Measurements from ENCODE around the gene PTPRCAP. TPM values are rescaled to one million over a fixed set of nuclear protein-coding genes. Genes with fewer than 3 reads are reported as not detected.

Gene PTPRCAP
- total RNA-seq, 1 donor from 2014 or later: 1.2 TPM

GRCh38 chr11:67401495-67402191, 35.8 kb downstream of the PTPRCAP start, which contains the start of gene PPP1CA:
PPP1CA (minus strand) TSS chr11:67401858; CDS start chr11:67401782, 76 bp downstream.
- Mint-ChIP-seq H3K9me3 (ENCODE audit: unreplicated experiment) (no peaks in the 10 kb centered on the region), H3K27ac (ENCODE audit: unreplicated experiment) (peak within 1 kb of the TSS; percentile 84), H3K36me3 (ENCODE audit: unreplicated experiment) (peaks cover 14% of the 10 kb centered on the region), H3K4me3 (ENCODE audit: unreplicated experiment) (peak within 1 kb of the TSS; percentile 78), H3K27me3 (ENCODE audit: unreplicated experiment) (no peaks in the 10 kb centered on the region), H3K4me1 (ENCODE audit: unreplicated experiment) (peaks cover 21% of the 10 kb centered on the region)
- TF ChIP-seq CTCF (IDR thresholded peaks at IDR 0.05): peak; percentile 65
- DNase-seq (ENCODE audit: extremely low spot score, unreplicated experiment): peak; percentile 98

GRCh38 chr11:67400942-67401494, 36.5 kb downstream of the PTPRCAP start:
- Mint-ChIP-seq H3K36me3 (ENCODE audit: unreplicated experiment) (peaks cover 14% of the 10 kb centered on the region), H3K27ac (ENCODE audit: unreplicated experiment) (peak overlapping the region; percentile 65), H3K4me1 (ENCODE audit: unreplicated experiment) (peaks cover 21% of the 10 kb centered on the region), H3K9me3 (ENCODE audit: unreplicated experiment) (no peaks in the 10 kb centered on the region), H3K4me3 (ENCODE audit: unreplicated experiment) (peak overlapping the region; percentile 78), H3K27me3 (ENCODE audit: unreplicated experiment) (no peaks in the 10 kb centered on the region)
- no peak for TF ChIP-seq CTCF (IDR thresholded peaks at IDR 0.05)
- no peak for DNase-seq (ENCODE audit: extremely low spot score, unreplicated experiment)

- Mint-ChIP-seq H3K4me3 (ENCODE audit: unreplicated experiment) (peak overlapping the region; percentile 78), H3K36me3 (ENCODE audit: unreplicated experiment) (peaks cover 14% of the 10 kb centered on the region), H3K9me3 (ENCODE audit: unreplicated experiment) (no peaks in the 10 kb centered on the region), H3K27ac (ENCODE audit: unreplicated experiment) (peak overlapping the region; percentile 65), H3K27me3 (ENCODE audit: unreplicated experiment) (no peaks in the 10 kb centered on the region), H3K4me1 (ENCODE audit: unreplicated experiment) (peaks cover 21% of the 10 kb centered on the region)
- no peak for TF ChIP-seq CTCF (IDR thresholded peaks at IDR 0.05)
- DNase-seq (ENCODE audit: extremely low spot score, unreplicated experiment): no peak
These were observed 37.1 kb downstream of the PTPRCAP start for GRCh38 chr11:67400251-67400941.

- Mint-ChIP-seq H3K4me3 (ENCODE audit: unreplicated experiment) (no peak overlapping the region), H3K9me3 (ENCODE audit: unreplicated experiment) (no peaks in the 10 kb centered on the region), H3K27me3 (ENCODE audit: unreplicated experiment) (no peaks in the 10 kb centered on the region), H3K4me1 (ENCODE audit: unreplicated experiment) (peaks cover 22% of the 10 kb centered on the region), H3K27ac (ENCODE audit: unreplicated experiment) (no peak overlapping the region), H3K36me3 (ENCODE audit: unreplicated experiment) (peaks cover 14% of the 10 kb centered on the region)
- no peak for TF ChIP-seq CTCF (IDR thresholded peaks at IDR 0.05)
- DNase-seq (ENCODE audit: extremely low spot score, unreplicated experiment): no peak
These were observed 38.6 kb downstream of the PTPRCAP start for GRCh38 chr11:67398661-67399563.

Data from osteocyte (in vitro differentiated cells).